Fibroblast of lung (primary cell): ENCODE results near the gene MAP1LC3B2. TPM values are rescaled to one million over a fixed set of nuclear protein-coding genes. Genes with fewer than 3 reads are reported as not detected.

Experiments used
- DNase-seq, 2 donors: peaks; one replicate each; pipeline versions ENCODE4 v3.0.0 to v3.0.0-alpha.2; 2010; ENCODE audit warnings: low read depth in 2 of 2
- H2AFZ ChIP-seq: 2 replicates; pipeline ENCODE4 v1.5.1; 2012; ENCODE audit warnings: low read length, control low read depth, inconsistent platforms
- H3K27ac ChIP-seq: 2 replicates; pipeline ENCODE4 v1.5.1; 2011; ENCODE audit warnings: low read length, control low read depth; ENCODE audit not compliant: insufficient read depth
- H3K27me3 ChIP-seq: 2 replicates; pipeline ENCODE4 v1.5.1; 2011; ENCODE audit warnings: mild to moderate bottlenecking, low read length; ENCODE audit not compliant: control insufficient read depth, insufficient read depth
- H3K36me3 ChIP-seq: 2 replicates; pipeline ENCODE4 v1.5.1; 2011; ENCODE audit warnings: low read length; ENCODE audit not compliant: control insufficient read depth, insufficient read depth
- H3K4me1 ChIP-seq: 2 replicates; pipeline ENCODE4 v1.5.1; 2011; ENCODE audit warnings: low read length; ENCODE audit not compliant: control insufficient read depth, insufficient read depth; ENCODE audit errors: extremely low read depth
- H3K4me2 ChIP-seq: 2 replicates; pipeline ENCODE4 v1.5.1; 2011; ENCODE audit warnings: low read length, control low read depth; ENCODE audit not compliant: insufficient read depth; ENCODE audit errors: extremely low read depth
- H3K4me3 ChIP-seq, 4 experiments: fragments of 200-600 bp in 1 of 4; sonication (generic) in 1 of 4; replicated peaks in 1 of 4; 2 replicates each; pipeline ENCODE4 v1.5.1; 2011 to 2016; ENCODE audit warnings: low read length in 4 of 4, low read depth in 3 of 4, mild to moderate bottlenecking in 3 of 4, control low read depth in 2 of 4, inconsistent platforms in 1 of 4, mixed read lengths in 1 of 4; ENCODE audit not compliant: insufficient read depth in 1 of 4; ENCODE audit errors: control extremely low read depth in 1 of 4
- H3K79me2 ChIP-seq: 2 replicates; pipeline ENCODE4 v1.5.1; 2012; ENCODE audit warnings: mild to moderate bottlenecking, low read length, inconsistent platforms; ENCODE audit not compliant: control insufficient read depth, insufficient read depth
- H3K9ac ChIP-seq: 2 replicates; pipeline ENCODE4 v1.5.1; 2011; ENCODE audit warnings: mild to moderate bottlenecking, low read length, control low read depth; ENCODE audit not compliant: insufficient read depth
- H3K9me3 ChIP-seq: 2 replicates; pipeline ENCODE4 v1.5.1; 2012; ENCODE audit warnings: low read depth, low read length; ENCODE audit not compliant: control insufficient read depth, insufficient read depth
- H4K20me1 ChIP-seq: 2 replicates; pipeline ENCODE4 v1.5.1; 2011; ENCODE audit warnings: low read length; ENCODE audit not compliant: control insufficient read depth, insufficient read depth; ENCODE audit errors: extremely low read depth
- EZH2 ChIP-seq: IDR thresholded peaks from 2 replicates; pipeline ENCODE4 v1.5.1; 2012; ENCODE audit warnings: low read length, control low read depth, mild to moderate bottlenecking; ENCODE audit errors: missing control alignments
- polyA plus RNA-seq, 2 donors: library from polyadenylated mRNA; depleted of rRNA in 1 of 2; stranded (reverse) in 1 of 2; unstranded in 1 of 2; fragments of >200 nt; gene quantifications; 2 replicates each; pipeline ENCODE4 v1.2.1, GENCODE V29; 2011 to 2012; ENCODE audit warnings: missing spikeins in 1 of 2
- total RNA-seq: library from RNA; depleted of rRNA; stranded (reverse); fragments of >200 nt; gene quantifications from 2 replicates; pipeline ENCODE4 v1.2.1, GENCODE V29; 2014
- TF ChIP-seq, protein P1 (sequence below), 2 donors: IDR thresholded peaks in 1 of 2; conservative IDR thresholded peaks in 1 of 2; 1 replicate in 1 of 2; 2 replicates in 1 of 2; pipeline ENCODE4 v1.5.1; 2011 to 2012; ENCODE audit warnings: low read length in 2 of 2, control low read depth in 1 of 2, inconsistent platforms in 1 of 2, low read depth in 1 of 2, mild to moderate bottlenecking in 1 of 2

The MAP1LC3B2 gene
- total and polyA plus RNA-seq, 2 donors (not counting 1 experiment from before 2014, with no cell fraction given), result 1.2 TPM

DNA sequence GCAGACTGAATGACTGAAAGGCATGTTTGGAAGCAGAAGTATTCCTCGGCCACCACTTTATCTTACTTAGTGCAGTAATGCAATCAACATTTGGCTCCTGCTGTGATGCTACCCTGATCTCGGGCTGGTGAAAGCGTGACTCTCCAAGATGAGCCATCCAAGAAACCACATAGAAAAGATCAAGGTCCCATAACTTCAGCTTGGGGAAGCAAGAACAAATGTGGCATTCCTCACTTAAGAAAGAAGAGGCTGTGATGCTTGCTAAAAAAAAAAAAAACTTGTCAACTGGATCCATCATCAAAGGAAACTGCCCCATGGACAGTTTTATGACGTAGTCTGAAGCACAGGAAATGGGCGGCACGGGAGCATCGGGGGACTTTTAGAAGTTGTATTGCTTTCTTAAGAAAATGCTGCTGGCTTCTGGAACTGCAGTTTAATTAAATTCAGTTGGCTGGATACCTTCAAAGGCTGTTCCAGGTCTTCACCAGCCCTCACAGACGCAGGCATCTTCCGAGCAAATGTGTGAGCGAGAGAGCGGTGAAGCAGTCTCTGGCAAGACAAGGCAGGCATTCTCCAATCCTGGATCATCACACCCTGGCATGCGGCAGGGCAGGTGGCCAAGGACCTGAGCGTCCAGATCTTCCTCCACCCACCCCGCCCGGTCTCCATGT lies 38.2 kb upstream of the MAP1LC3B2 start:
- no peaks in the 10 kb centered on the region for H3K79me2 ChIP-seq

GRCh38 chr12:116524311-116524710 lies 34.9 kb upstream of the MAP1LC3B2 start:
- Histone ChIP-seq H3K9me3 (no peaks in the 10 kb centered on the region), H3K79me2 (no peaks in the 10 kb centered on the region), H3K36me3 (no peaks in the 10 kb centered on the region), H4K20me1 (no peaks in the 10 kb centered on the region), H2AFZ (no peak overlapping the region), H3K4me3 (no peak overlapping the region), H3K4me2 (no peak overlapping the region), H3K27ac (no peak overlapping the region), H3K4me1 (peaks cover 21% of the 10 kb centered on the region), H3K27me3 (no peaks in the 10 kb centered on the region), H3K9ac (no peak overlapping the region)
- TF ChIP-seq, protein P1, sequence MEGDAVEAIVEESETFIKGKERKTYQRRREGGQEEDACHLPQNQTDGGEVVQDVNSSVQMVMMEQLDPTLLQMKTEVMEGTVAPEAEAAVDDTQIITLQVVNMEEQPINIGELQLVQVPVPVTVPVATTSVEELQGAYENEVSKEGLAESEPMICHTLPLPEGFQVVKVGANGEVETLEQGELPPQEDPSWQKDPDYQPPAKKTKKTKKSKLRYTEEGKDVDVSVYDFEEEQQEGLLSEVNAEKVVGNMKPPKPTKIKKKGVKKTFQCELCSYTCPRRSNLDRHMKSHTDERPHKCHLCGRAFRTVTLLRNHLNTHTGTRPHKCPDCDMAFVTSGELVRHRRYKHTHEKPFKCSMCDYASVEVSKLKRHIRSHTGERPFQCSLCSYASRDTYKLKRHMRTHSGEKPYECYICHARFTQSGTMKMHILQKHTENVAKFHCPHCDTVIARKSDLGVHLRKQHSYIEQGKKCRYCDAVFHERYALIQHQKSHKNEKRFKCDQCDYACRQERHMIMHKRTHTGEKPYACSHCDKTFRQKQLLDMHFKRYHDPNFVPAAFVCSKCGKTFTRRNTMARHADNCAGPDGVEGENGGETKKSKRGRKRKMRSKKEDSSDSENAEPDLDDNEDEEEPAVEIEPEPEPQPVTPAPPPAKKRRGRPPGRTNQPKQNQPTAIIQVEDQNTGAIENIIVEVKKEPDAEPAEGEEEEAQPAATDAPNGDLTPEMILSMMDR (conservative IDR thresholded peaks at IDR 0.05 in 1 of 2, IDR thresholded peaks at IDR 0.05 in 1 of 2; ENCODE audit: low read depth in 1 of 2, low read length in 2 of 2), result no peak
- TF ChIP-seq EZH2, result no peak
- no peak for DNase-seq

More for the DNA sequence above, 38.2 kb upstream of the MAP1LC3B2 start:
- Histone ChIP-seq H3K27ac (no peak overlapping the region), H4K20me1 (no peaks in the 10 kb centered on the region), H2AFZ (no peak overlapping the region), H3K4me1 (peaks cover 8% of the 10 kb centered on the region), H3K4me2 (no peak overlapping the region), H3K27me3 (no peaks in the 10 kb centered on the region), H3K4me3 (no peak overlapping the region), H3K36me3 (no peaks in the 10 kb centered on the region), H3K9me3 (no peaks in the 10 kb centered on the region), H3K9ac (no peak overlapping the region)
- no peak for TF ChIP-seq EZH2
- DNase-seq, result peak; percentile 28 to 86

DNA sequence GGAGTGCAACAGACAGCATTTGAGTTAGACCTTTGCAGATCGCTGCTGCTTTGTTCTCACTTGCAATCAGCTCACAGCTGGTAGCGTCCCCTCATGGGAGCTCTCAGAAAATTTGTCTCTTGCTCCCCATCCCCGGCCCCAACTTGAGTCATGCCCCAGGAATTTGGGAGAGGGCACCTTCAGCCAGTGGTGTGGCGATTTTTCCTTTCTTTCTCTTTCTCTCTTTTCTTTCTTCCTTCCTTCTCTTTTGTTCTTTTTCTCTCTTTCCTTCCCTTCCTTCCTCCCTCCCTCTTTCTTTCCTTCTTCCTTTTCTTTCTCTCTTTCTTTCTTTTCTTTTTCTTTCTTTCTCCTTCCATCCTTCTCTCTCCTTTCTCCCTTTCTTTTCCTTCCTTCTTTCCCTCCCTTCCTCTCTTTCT lies 34.2 kb upstream of the MAP1LC3B2 start:
- peak overlapping the region in 2 of 4 experiments; percentile 15 to 18 for H3K4me3 ChIP-seq
- TF ChIP-seq, protein P1 (conservative IDR thresholded peaks at IDR 0.05 in 1 of 2, IDR thresholded peaks at IDR 0.05 in 1 of 2; ENCODE audit: low read depth in 1 of 2, low read length in 2 of 2), result peak in 1 of 2 donors; percentile 32
- TF ChIP-seq EZH2, result no peak
- no peaks in the 10 kb centered on the region for H3K27me3 ChIP-seq
- H3K9ac ChIP-seq, result no peak overlapping the region
- H3K4me1 ChIP-seq, result peaks cover 21% of the 10 kb centered on the region
- no peaks in the 10 kb centered on the region for H4K20me1 ChIP-seq
- H3K79me2 ChIP-seq, result no peaks in the 10 kb centered on the region
- H3K4me2 ChIP-seq, result peak overlapping the region; percentile 62
- DNase-seq, result peak; percentile 73 to 77
- H3K9me3 ChIP-seq, result no peaks in the 10 kb centered on the region
- H2AFZ ChIP-seq, result no peak overlapping the region
- peak overlapping the region; percentile 19 for H3K27ac ChIP-seq
- H3K36me3 ChIP-seq, result no peaks in the 10 kb centered on the region
